ENCODE results near the gene ITLN1. TPM values are rescaled to one million over a fixed set of nuclear protein-coding genes. Genes with fewer than 3 reads are reported as not detected.
A peak's percentile ranks its signal among the peaks of the same experiment; 100 is the strongest.

The ITLN1 gene
- total RNA-seq, 1 donor from 2014 or later, result not detected

DNA sequence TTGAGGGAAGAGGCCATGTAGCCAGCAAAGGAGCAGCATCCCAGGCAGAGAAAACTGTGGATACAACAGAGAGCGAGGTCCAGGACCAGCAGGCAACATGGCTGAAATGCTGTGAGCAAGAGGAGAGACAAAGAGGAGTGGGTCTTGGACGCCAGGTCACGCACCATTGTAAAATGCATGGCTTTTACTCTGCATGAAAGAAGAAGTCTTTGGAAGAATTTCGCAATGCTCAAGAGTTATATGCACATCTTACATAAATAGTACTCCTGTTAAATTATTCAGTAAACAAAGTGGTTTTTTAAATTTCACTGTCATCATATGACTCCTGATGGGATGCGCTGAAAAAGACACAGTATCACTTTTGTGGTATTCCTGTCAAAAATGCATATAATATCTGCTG lies 25.8 kb downstream of the ITLN1 start:
- DNase-seq (ENCODE audit: low spot score in 2 of 2) (no peak), FAIRE-seq (no peak)

DNA sequence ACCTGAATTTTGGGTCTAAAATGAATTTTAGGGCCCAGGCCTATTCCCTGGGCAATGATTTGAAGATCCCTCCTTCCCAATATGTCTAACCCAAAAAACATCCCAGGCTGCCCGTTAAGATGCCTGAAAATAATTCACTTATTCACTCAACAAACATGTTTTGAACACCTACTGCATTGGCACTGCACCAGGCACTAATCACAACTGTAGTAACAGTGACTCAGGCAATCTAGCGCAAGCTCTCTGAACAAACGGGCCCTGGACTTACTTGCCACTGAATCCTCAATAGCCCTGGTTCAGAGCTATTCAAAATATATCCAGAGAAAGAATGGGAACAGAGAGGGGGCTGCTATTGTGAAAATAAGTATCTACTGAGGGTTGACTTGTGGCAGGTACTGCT lies 26.5 kb downstream of the ITLN1 start:
- FAIRE-seq, result no peak

DNA sequence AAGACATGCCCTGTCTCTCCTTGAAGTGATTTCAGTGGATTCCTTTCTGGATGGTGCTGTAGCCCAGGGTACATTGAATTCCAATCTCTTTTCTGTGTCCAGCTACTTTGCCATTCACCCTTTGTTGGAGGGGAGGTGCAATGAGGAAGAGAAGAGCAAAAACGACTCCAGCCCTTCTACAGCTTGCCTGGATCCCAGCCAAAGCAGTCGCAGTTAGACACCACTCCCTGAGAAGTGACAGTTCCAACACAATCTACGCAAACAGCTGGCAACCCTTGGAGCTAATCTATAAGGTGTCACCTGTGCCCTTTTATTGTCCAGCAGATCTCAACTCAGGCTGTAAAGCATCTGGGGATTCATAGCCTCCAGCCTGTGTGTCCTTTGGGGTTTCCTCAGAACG lies 26.9 kb downstream of the ITLN1 start:
- no peak for FAIRE-seq

More for the DNA sequence above, 26.5 kb downstream of the ITLN1 start:
- no peak for DNase-seq (ENCODE audit: low spot score in 2 of 2)

GRCh38 chr1:160855181-160855981 lies 29.6 kb downstream of the ITLN1 start:
- FAIRE-seq (no peak), DNase-seq (ENCODE audit: low spot score in 2 of 2) (no peak)

More for the DNA sequence above, 26.9 kb downstream of the ITLN1 start:
- no peak for DNase-seq (ENCODE audit: low spot score in 2 of 2)

GRCh38 chr1:160853754-160854153 lies 31.2 kb downstream of the ITLN1 start:
- DNase-seq (ENCODE audit: low spot score in 2 of 2) (no peak), FAIRE-seq (no peak)

- FAIRE-seq (no peak), DNase-seq (ENCODE audit: low spot score in 2 of 2) (no peak)
These were observed 32.0 kb downstream of the ITLN1 start for GRCh38 chr1:160853014-160853413.

GRCh38 chr1:160850993-160851392 lies 34.0 kb downstream of the ITLN1 start:
- DNase-seq (ENCODE audit: low spot score in 2 of 2) (no peak), FAIRE-seq (no peak)

DNA sequence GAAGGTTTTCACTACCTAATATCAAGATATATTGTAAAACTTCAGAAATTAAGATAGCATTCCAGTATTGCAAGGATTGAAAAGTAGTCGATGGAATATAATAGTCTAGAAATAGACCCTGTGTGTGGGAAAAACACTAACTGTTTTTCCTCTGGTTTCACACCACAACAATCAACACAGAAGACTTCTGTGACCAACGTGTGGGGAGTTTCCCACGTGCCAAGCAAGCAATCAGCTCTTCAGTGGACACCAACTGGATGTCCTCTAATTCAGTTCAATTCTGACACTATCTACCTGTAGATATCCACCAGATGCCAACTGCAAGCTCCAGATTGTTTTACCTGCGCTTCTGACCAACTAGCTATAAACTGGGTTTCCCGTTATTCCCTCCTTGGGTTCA lies 34.4 kb downstream of the ITLN1 start:
- DNase-seq (ENCODE audit: low spot score in 2 of 2) (no peak), FAIRE-seq (no peak)

GRCh38 chr1:160846281-160846680 lies 38.7 kb downstream of the ITLN1 start:
- DNase-seq (ENCODE audit: low spot score in 2 of 2), result no peak
- FAIRE-seq, result no peak

DNA sequence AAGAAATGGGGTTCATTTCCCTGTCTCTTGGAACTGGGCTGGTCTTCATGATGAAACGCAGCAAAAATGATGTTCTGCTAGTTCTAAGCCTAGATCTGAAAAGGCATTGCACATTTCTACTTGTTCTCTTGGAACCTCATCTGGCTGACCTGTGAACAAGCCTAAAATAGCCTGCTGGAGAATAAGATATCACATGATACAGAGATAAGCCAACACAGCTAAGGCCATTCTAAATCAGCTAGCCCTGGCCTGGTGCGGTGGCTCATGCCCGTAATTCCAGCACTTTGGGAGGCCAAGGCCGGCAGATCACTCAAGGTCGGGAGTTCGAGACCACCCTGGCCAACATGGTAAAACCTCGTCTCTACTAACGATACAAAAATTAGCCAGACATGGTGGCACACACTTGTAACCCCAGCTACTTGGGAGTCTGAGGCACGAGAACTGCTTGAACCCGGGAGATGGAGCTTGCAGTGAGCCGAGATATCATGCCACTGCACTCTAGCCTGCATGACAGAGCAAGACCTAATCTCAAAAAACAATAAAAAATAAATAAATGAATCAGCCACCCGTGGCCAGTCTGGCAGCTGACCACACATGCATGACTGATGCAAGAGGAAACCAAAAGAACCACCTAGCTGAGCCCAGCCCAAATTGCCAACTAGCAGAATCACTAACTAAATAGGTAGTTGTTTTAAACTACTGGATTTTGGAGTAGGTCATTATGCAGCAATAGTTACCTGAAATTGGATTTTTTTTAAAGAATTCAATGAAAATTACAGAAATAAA lies 40.3 kb downstream of the ITLN1 start:
- DNase-seq (ENCODE audit: low spot score in 2 of 2) (no peak), FAIRE-seq (no peak)

GRCh38 chr1:160841079-160841478 lies 43.9 kb downstream of the ITLN1 start:
- DNase-seq (ENCODE audit: low spot score in 2 of 2), result no peak
- FAIRE-seq, result no peak

- no peak for FAIRE-seq
These were observed 45.2 kb downstream of the ITLN1 start for GRCh38 chr1:160839746-160840145.

DNA sequence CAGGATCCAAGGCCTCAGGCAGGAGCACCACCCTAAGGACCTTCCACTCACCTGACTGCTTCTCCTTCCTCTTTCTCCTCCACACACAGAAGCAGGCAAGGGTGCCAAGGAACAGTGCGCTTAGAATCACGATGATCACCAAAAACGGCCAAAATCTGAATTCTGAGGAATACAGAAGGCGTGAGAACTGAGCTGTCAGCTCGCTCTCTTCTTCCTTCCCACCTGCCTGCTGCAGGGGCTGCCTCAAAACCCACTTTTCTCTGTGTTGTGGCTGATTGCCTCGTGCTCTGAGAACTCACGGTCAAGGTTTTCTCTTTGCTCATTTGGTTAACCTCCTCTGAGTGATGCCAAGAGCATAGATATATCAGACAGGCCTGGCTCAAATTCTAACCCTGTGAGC lies 46.1 kb downstream of the ITLN1 start:
- FAIRE-seq, result no peak
- DNase-seq (ENCODE audit: low spot score in 2 of 2), result no peak

More at GRCh38 chr1:160839746-160840145, 45.2 kb downstream of the ITLN1 start:
- DNase-seq (ENCODE audit: low spot score in 2 of 2), result no peak

GRCh38 chr1:160837558-160838205 lies 47.3 kb downstream of the ITLN1 start:
- FAIRE-seq (no peak), DNase-seq (ENCODE audit: low spot score in 2 of 2) (peak in 1 of 2 donors; percentile 8)

GRCh38 chr1:160836981-160837557 lies 47.9 kb downstream of the ITLN1 start:
- no peak for FAIRE-seq

DNA sequence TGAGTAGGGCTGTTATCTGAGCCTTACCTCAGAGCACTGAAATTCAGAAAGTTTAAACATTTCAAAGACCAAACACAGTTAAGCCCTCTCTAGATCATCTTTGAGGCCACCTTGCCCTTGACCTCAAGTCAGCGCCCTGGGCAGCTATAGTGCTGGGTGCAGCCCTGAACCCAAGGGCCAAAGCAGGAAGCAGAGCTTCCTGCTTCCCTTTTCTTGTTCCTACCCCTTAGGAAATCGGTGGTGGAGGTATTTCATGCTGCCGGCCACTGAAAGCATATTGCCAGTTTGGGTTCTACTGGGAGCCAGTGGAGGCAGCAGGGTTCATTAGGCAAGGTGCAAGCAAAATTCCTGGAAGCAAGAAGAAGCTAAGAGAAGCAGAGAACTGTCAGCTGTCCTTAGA lies 48.4 kb downstream of the ITLN1 start:
- DNase-seq (ENCODE audit: low spot score in 2 of 2) (no peak), FAIRE-seq (no peak)

More at GRCh38 chr1:160836981-160837557, 47.9 kb downstream of the ITLN1 start:
- DNase-seq (ENCODE audit: low spot score in 2 of 2), result no peak

DNA sequence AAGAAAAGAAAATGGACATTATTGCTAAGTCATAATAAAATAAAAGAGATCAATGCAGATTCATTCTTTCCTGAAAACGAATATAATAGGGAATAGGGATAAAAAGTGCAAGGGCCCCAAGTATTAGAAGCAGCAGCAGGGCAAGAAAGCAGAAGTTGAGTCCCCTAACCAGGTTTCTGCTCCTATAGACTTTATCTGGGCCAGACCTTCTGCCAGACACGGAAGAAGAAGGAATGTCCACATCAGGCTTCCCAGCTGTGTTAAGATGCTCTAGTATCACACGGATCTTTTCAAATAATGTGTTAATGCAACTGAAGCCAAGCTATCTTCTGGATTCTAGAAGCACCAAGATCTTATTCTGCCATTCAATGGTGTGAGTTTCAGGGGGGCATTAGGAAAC lies 49.2 kb downstream of the ITLN1 start:
- DNase-seq (ENCODE audit: low spot score in 2 of 2) (no peak), FAIRE-seq (no peak)

GRCh38 chr1:160834945-160835565 lies 49.9 kb downstream of the ITLN1 start:
- no peak for FAIRE-seq
- no peak for DNase-seq (ENCODE audit: low spot score in 2 of 2)

- FAIRE-seq (no peak), DNase-seq (ENCODE audit: low spot score in 2 of 2) (no peak)
These were observed 54.4 kb downstream of the ITLN1 start for GRCh38 chr1:160830321-160831153.

Measured in frontal cortex (tissue), 4 donors.